Tibial artery (tissue), 4 donors: Measurements from ENCODE around the gene ERAL1.
"Not testable (repeated sequence)": the region's sequence is repeated elsewhere in the genome, so short reads cannot be mapped to it uniquely, and the experiment has no call there.

Experiments used
- DNase-seq, 2 donors: peaks; one replicate each; pipeline ENCODE4 v3.0.0-alpha.2; 2019
- H3K27ac ChIP-seq, 2 donors: fragments of 200-600 bp; sonication (generic) in 1 of 2; 1 replicate in 1 of 2; 2 replicates in 1 of 2; pipeline ENCODE4 v1.5.1; 2018 to 2019; ENCODE audit warnings: mild to moderate bottlenecking in 1 of 2
- H3K27me3 ChIP-seq, 2 donors: fragments of 200-600 bp; sonication (generic) in 1 of 2; one replicate each; pipeline versions ENCODE4 v1.5.1 to v1.6.0; 2016 to 2019
- H3K36me3 ChIP-seq, 3 donors: fragments of 200-600 bp; sonication (generic) in 2 of 3; one replicate each; pipeline ENCODE4 v1.5.1; 2016 to 2019; ENCODE audit warnings: mild to moderate bottlenecking in 2 of 3
- H3K4me1 ChIP-seq, 4 donors: fragments of 200-600 bp; sonication (generic) in 2 of 4; 1 replicate in 3 of 4; 2 replicates in 1 of 4; pipeline ENCODE4 v1.5.1; 2016 to 2019
- H3K4me3 ChIP-seq, 2 donors: fragments of 200-600 bp; sonication (generic) in 1 of 2; 1 replicate in 1 of 2; 2 replicates in 1 of 2; pipeline ENCODE4 v1.5.1; 2018 to 2019; ENCODE audit warnings: mild to moderate bottlenecking in 2 of 2
- H3K9me3 ChIP-seq, 3 donors: fragments of 200-600 bp; sonication (generic) in 1 of 3; one replicate each; pipeline ENCODE4 v1.5.1; 2016 to 2019
- CTCF ChIP-seq, 2 experiments: fragments of 200-600 bp in 1 of 2; fragments of 450-650 bp in 1 of 2; IDR thresholded peaks; one replicate each; pipeline ENCODE4 v1.5.1; 2017 to 2019; ENCODE audit warnings: antibody characterized with exemption in 2 of 2, mild to moderate bottlenecking in 1 of 2, moderate library complexity in 1 of 2
- intact Hi-C: fragments of 100-400 bp; cut with DNase I; formaldehyde crosslinking; loops from one replicate; pipeline ENCODE4 v1.15.0; 2023; ENCODE audit warnings: low total_unique reads

Gene ERAL1

GRCh38 chr17:28900986-28901726 lies 46.3 kb downstream of the ERAL1 start:
- no peaks in the 10 kb centered on the region for H3K27me3 ChIP-seq
- intact Hi-C loops = loop anchor here (10.0 kb wide), 1 partner anchor 56 kb away; the partner anchor contains the start of gene FAM222B
- H3K27ac ChIP-seq = no peak overlapping the region
- no peak for TF ChIP-seq CTCF (IDR thresholded peaks at IDR 0.05)
- peaks cover under 1 to 9% (median 6%) of the 10 kb centered on the region in 3 donors for H3K36me3 ChIP-seq
- H3K9me3 ChIP-seq = no peaks in the 10 kb centered on the region
- peak in 1 of 2 donors; percentile 56 for DNase-seq
- no peak overlapping the region for H3K4me3 ChIP-seq
- peaks cover 0 to 46% (median 22%) of the 10 kb centered on the region in 4 donors for H3K4me1 ChIP-seq

- H3K4me3 ChIP-seq = peak overlapping the region; percentile 62 to 67
- H3K4me1 ChIP-seq = peaks cover 0 to 41% (median 17%) of the 10 kb centered on the region in 4 donors
- H3K9me3 ChIP-seq = no peaks in the 10 kb centered on the region
- peak overlapping the region; percentile 77 to 81 for H3K27ac ChIP-seq
- peaks cover 4 to 19% (median 16%) of the 10 kb centered on the region in 3 donors for H3K36me3 ChIP-seq
- intact Hi-C loops = loop anchor here (10.0 kb wide), 1 partner anchor 57 kb away; the partner anchor contains the start of gene FAM222B
- no peaks in the 10 kb centered on the region for H3K27me3 ChIP-seq
- no peak for TF ChIP-seq CTCF (IDR thresholded peaks at IDR 0.05)
- DNase-seq = no peak
These were observed 47.3 kb downstream of the ERAL1 start for GRCh38 chr17:28901866-28902818.

GRCh38 chr17:28902819-28903545 lies 48.2 kb downstream of the ERAL1 start, which contains the start of gene DHRS13:
DHRS13 (minus strand) TSS chr17:28903079; CDS start chr17:28902944, 135 bp downstream.
- H3K4me1 ChIP-seq = peaks cover 0 to 38% (median 16%) of the 10 kb centered on the region in 4 donors
- peak; percentile 75 to 84 for TF ChIP-seq CTCF (IDR thresholded peaks at IDR 0.05)
- H3K36me3 ChIP-seq = peaks cover 4 to 27% (median 24%) of the 10 kb centered on the region in 3 donors
- H3K4me3 ChIP-seq = peak within 1 kb of the TSS; percentile 62 to 67
- intact Hi-C loops = loop anchor here (10.0 kb wide), 1 partner anchor 58 kb away; the partner anchor contains the start of gene FAM222B
- no peaks in the 10 kb centered on the region for H3K9me3 ChIP-seq
- H3K27ac ChIP-seq = peak within 1 kb of the TSS; percentile 77 to 81
- no peaks in the 10 kb centered on the region for H3K27me3 ChIP-seq
- DNase-seq = peak; percentile 74 to 90

GRCh38 chr17:28903546-28903841 lies 48.7 kb downstream of the ERAL1 start:
- intact Hi-C loops = loop anchor here (10.0 kb wide), 1 partner anchor 59 kb away; the partner anchor contains the start of gene FAM222B
- not testable (repeated sequence) for H3K27ac ChIP-seq, H3K4me3 ChIP-seq, DNase-seq, H3K27me3 ChIP-seq, H3K9me3 ChIP-seq
- H3K4me1 ChIP-seq = peaks cover 0 to 35% (median 15%) of the 10 kb centered on the region in 4 donors
- H3K36me3 ChIP-seq = peaks cover 4 to 32% (median 28%) of the 10 kb centered on the region in 3 donors

GRCh38 chr17:28904800-28905199 lies 50.0 kb downstream of the ERAL1 start:
- H3K27me3 ChIP-seq = no peaks in the 10 kb centered on the region
- no peak overlapping the region for H3K27ac ChIP-seq
- peaks cover 0 to 37% (median 22%) of the 10 kb centered on the region in 4 donors for H3K4me1 ChIP-seq
- no peaks in the 10 kb centered on the region for H3K9me3 ChIP-seq
- intact Hi-C loops = loop anchor here (10.0 kb wide), 1 partner anchor 60 kb away; the partner anchor contains the start of gene FAM222B
- no peak overlapping the region for H3K4me3 ChIP-seq
- no peak for DNase-seq
- peaks cover 11 to 45% (median 37%) of the 10 kb centered on the region in 3 donors for H3K36me3 ChIP-seq
- no peak for TF ChIP-seq CTCF (IDR thresholded peaks at IDR 0.05)
